KMS-11 (cell line): ENCODE data around the gene PTPRN2.

ENCODE experiments used
- H2AFZ ChIP-seq: fragments of 200-600 bp; sonication (generic); 2 replicates; pipeline ENCODE4 v1.6.1; 2016; ENCODE audit warnings: antibody characterized with exemption, mixed run types, low read depth
- H3K27ac ChIP-seq: fragments of 200-600 bp; sonication (generic); 2 replicates; pipeline ENCODE4 v1.6.1; 2016; ENCODE audit warnings: mild to moderate bottlenecking, mixed run types
- H3K27me3 ChIP-seq: fragments of 200-600 bp; sonication (generic); 2 replicates; pipeline ENCODE4 v1.6.1; 2017; ENCODE audit warnings: mild to moderate bottlenecking, low read depth, mixed run types, moderate library complexity; ENCODE audit not compliant: insufficient read depth
- H3K36me3 ChIP-seq: fragments of 200-600 bp; sonication (generic); 2 replicates; pipeline ENCODE4 v1.6.1; 2017; ENCODE audit warnings: mild to moderate bottlenecking, mixed run types; ENCODE audit not compliant: insufficient read depth
- H3K4me1 ChIP-seq: fragments of 200-600 bp; sonication (generic); 2 replicates; pipeline ENCODE4 v1.6.1; 2016; ENCODE audit warnings: mild to moderate bottlenecking, low read depth, mixed run types; ENCODE audit not compliant: poor library complexity, severe bottlenecking
- H3K4me2 ChIP-seq: fragments of 200-600 bp; sonication (generic); 2 replicates; pipeline ENCODE4 v1.7.0; 2016; ENCODE audit warnings: mild to moderate bottlenecking, mixed run types
- H3K4me3 ChIP-seq: fragments of 200-600 bp; sonication (generic); IDR thresholded peaks from 2 replicates; pipeline ENCODE4 v1.6.1; 2017; ENCODE audit warnings: low read depth, low read length, mixed read lengths; ENCODE audit not compliant: insufficient read depth
- H3K79me2 ChIP-seq: fragments of 200-600 bp; sonication (generic); 2 replicates; pipeline ENCODE4 v1.6.1; 2016; ENCODE audit warnings: low read depth, mixed run types; ENCODE audit not compliant: insufficient read depth
- H3K9ac ChIP-seq: fragments of 200-600 bp; sonication (generic); 2 replicates; pipeline ENCODE4 v1.6.1; 2016; ENCODE audit warnings: mild to moderate bottlenecking, mixed run types
- H4K20me1 ChIP-seq: fragments of 200-600 bp; sonication (generic); 2 replicates; pipeline ENCODE4 v1.6.1; 2016; ENCODE audit warnings: mild to moderate bottlenecking, mixed run types; ENCODE audit not compliant: insufficient read depth
- CTCF ChIP-seq: fragments of 200-600 bp; sonication (generic); conservative IDR thresholded peaks from 2 replicates; pipeline ENCODE4 v1.6.1; 2017; ENCODE audit warnings: low read depth, mild to moderate bottlenecking, antibody characterized with exemption, low read length, moderate library complexity, mixed read lengths

The PTPRN2 gene

GRCh38 chr7:158080899-158081445 is 506.7 kb downstream of the PTPRN2 start:
- TF ChIP-seq CTCF: no peak
- H3K4me3 ChIP-seq: no peak overlapping the region
- H3K4me2 ChIP-seq: no peak overlapping the region
- no peak overlapping the region for H2AFZ ChIP-seq
- H3K27ac ChIP-seq: no peak overlapping the region
- H3K79me2 ChIP-seq: no peaks in the 10 kb centered on the region
- H4K20me1 ChIP-seq: no peaks in the 10 kb centered on the region
- no peaks in the 10 kb centered on the region for H3K27me3 ChIP-seq
- H3K9ac ChIP-seq: no peak overlapping the region
- H3K4me1 ChIP-seq: no peaks in the 10 kb centered on the region
- H3K36me3 ChIP-seq: no peaks in the 10 kb centered on the region

GRCh38 chr7:158077934-158078910 is 509.4 kb downstream of the PTPRN2 start:
- Histone ChIP-seq H3K27me3 (no peaks in the 10 kb centered on the region), H4K20me1 (no peaks in the 10 kb centered on the region), H3K79me2 (no peaks in the 10 kb centered on the region), H2AFZ (no peak overlapping the region), H3K36me3 (no peaks in the 10 kb centered on the region), H3K4me1 (no peaks in the 10 kb centered on the region), H3K9ac (no peak overlapping the region), H3K4me2 (no peak overlapping the region), H3K27ac (no peak overlapping the region), H3K4me3 (no peak overlapping the region)
- no peak for TF ChIP-seq CTCF

GRCh38 chr7:158077151-158077840 is 510.3 kb downstream of the PTPRN2 start:
- H3K9ac ChIP-seq: no peak overlapping the region
- H2AFZ ChIP-seq: no peak overlapping the region
- H3K4me2 ChIP-seq: no peak overlapping the region
- no peak overlapping the region for H3K27ac ChIP-seq
- no peak for TF ChIP-seq CTCF
- no peaks in the 10 kb centered on the region for H3K36me3 ChIP-seq
- H3K4me3 ChIP-seq: no peak overlapping the region
- H3K4me1 ChIP-seq: no peaks in the 10 kb centered on the region
- no peaks in the 10 kb centered on the region for H3K79me2 ChIP-seq
- no peaks in the 10 kb centered on the region for H4K20me1 ChIP-seq
- H3K27me3 ChIP-seq: no peaks in the 10 kb centered on the region

DNA sequence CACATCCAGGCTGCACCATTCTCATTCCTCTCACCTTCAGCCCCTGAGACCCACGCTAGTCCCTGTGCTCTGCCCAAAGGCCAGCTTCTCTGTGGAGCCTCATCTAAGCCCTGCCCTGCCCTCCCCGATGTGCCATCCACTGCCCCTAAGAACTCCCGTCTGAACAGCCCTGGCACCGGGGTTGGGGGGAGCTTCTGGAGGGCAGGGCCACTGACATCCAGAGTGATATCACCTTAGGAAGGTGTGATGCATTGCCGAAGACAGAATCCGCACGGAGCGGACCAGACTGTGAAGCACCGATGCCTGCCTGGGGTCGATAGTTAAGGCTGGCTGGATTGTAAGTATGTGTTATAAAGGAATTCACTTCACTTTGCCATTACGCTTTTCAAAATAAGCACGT is 511.0 kb downstream of the PTPRN2 start:
- Histone ChIP-seq H3K4me1 (no peaks in the 10 kb centered on the region), H3K27me3 (no peaks in the 10 kb centered on the region), H3K36me3 (no peaks in the 10 kb centered on the region), H2AFZ (no peak overlapping the region), H3K79me2 (no peaks in the 10 kb centered on the region), H3K27ac (no peak overlapping the region), H4K20me1 (no peaks in the 10 kb centered on the region), H3K4me3 (no peak overlapping the region), H3K4me2 (no peak overlapping the region), H3K9ac (no peak overlapping the region)
- TF ChIP-seq CTCF: no peak
